DND-41 (cell line): ENCODE results near the gene GUF1.

Experiments used
- CTCF ChIP-seq: IDR thresholded peaks from 2 replicates; pipeline ENCODE4 v1.5.1; 2012; ENCODE audit warnings: borderline replicate concordance, low read length, moderate library complexity, mild to moderate bottlenecking; ENCODE audit not compliant: poor library complexity, severe bottlenecking; ENCODE audit errors: extremely low read depth
- EZH2 ChIP-seq: IDR thresholded peaks from 3 replicates; pipeline ENCODE4 v1.6.1; 2012; ENCODE audit warnings: borderline replicate concordance, low read depth, mild to moderate bottlenecking, moderate library complexity, low read length, inconsistent platforms; ENCODE audit not compliant: severe bottlenecking

DNA sequence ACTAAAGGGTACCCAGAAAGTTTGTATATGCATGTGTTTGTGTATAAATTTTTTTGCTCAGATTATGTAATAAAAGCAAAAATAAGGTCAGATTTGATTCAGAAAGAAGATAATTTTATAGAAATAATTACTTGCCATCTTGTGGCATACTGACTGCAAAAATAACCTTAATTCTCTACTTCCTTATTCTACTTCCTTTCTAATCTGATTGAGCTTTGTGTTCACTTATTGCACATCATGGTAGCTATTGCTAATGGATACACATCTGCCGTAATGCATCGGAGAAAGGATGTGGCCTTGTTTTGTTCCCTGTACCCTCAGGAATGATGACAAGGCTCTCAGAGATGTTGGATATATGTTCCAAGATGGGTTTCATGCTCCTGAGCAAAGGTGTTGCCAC lies 58.7 kb downstream of the GUF1 start:
- no peak for TF ChIP-seq EZH2
- no peak for TF ChIP-seq CTCF
